Astrocyte of the cerebellum (primary cell): Measurements from ENCODE around the gene TMEM258.

Experiments used
- DNase-seq: peaks from one replicate; pipeline ENCODE4 v3.0.0-alpha.2; 2011; ENCODE audit warnings: low read depth
- H3K4me3 ChIP-seq: 2 replicates; pipeline ENCODE4 v1.5.1; 2011; ENCODE audit warnings: mild to moderate bottlenecking, low read depth, low read length, moderate library complexity
- CTCF ChIP-seq: IDR thresholded peaks from 2 replicates; pipeline ENCODE4 v1.5.1; 2012; ENCODE audit warnings: low read length, low read depth, moderate library complexity, mild to moderate bottlenecking; ENCODE audit errors: missing control alignments
- in situ Hi-C: cut with HindIII; loops from 2 replicates; pipeline ENCODE4 v1.10.0; 2017; ENCODE audit warnings: low sequenced_read_pairs

TMEM258 gene

GRCh38 chr11:61814958-61815789, 22.8 kb upstream of the TMEM258 start:
- in situ Hi-C loops = loop anchor here (10.0 kb wide), 2 partner anchors 110 to 290 kb away; no protein-coding TSS in a partner anchor

GRCh38 chr11:61814247-61814957, 22.0 kb upstream of the TMEM258 start:
- no peak for TF ChIP-seq CTCF
- DNase-seq = no peak
- H3K4me3 ChIP-seq = peak overlapping the region; percentile 72
- in situ Hi-C loops = loop anchor here (10.0 kb wide), 2 partner anchors 110 to 290 kb away; no protein-coding TSS in a partner anchor

More at GRCh38 chr11:61814958-61815789, 22.8 kb upstream of the TMEM258 start:
- TF ChIP-seq CTCF = no peak
- H3K4me3 ChIP-seq = peak overlapping the region; percentile 72
- DNase-seq = peak; percentile 80

GRCh38 chr11:61812736-61813411, 20.5 kb upstream of the TMEM258 start:
- in situ Hi-C loops = loop anchor here (10.0 kb wide), 2 partner anchors 112 to 292 kb away; no protein-coding TSS in a partner anchor
- TF ChIP-seq CTCF = no peak
- no peak for DNase-seq
- no peak overlapping the region for H3K4me3 ChIP-seq

- in situ Hi-C loops = loop anchor here (10.0 kb wide), 2 partner anchors 113 to 293 kb away; no protein-coding TSS in a partner anchor
- H3K4me3 ChIP-seq = no peak overlapping the region
- TF ChIP-seq CTCF = no peak
- DNase-seq = no peak
Measured at GRCh38 chr11:61811831-61812230, 19.4 kb upstream of the TMEM258 start.

- TF ChIP-seq CTCF = no peak
- no peak overlapping the region for H3K4me3 ChIP-seq
- DNase-seq = no peak
- in situ Hi-C loops = loop anchor here (10.0 kb wide), 2 partner anchors 114 to 294 kb away; no protein-coding TSS in a partner anchor
Measured at GRCh38 chr11:61810671-61811175, 18.3 kb upstream of the TMEM258 start.

GRCh38 chr11:61806785-61807184, 14.4 kb upstream of the TMEM258 start:
- H3K4me3 ChIP-seq = no peak overlapping the region
- no peak for TF ChIP-seq CTCF
- no peak for DNase-seq
- in situ Hi-C loops = no loop called here
